ENCODE data around the gene HOXD13. TPM values are rescaled to one million over a fixed set of nuclear protein-coding genes. Genes with fewer than 3 reads are reported as not detected.
A peak's percentile ranks its signal among the peaks of the same experiment; 100 is the strongest.

HOXD13 gene
- total RNA-seq, 4 donors from 2014 or later = 0.19 TPM; not detected in 3

GRCh38 chr2:176122052-176122682, 29.6 kb downstream of the HOXD13 start:
- Histone ChIP-seq H3K4me3 (peak overlapping the region; percentile 62), H3K4me1 (peaks cover 34% of the 10 kb centered on the region), H3K27me3 (peaks cover 97% of the 10 kb centered on the region), H3K27ac (peak overlapping the region; percentile 72), H3K36me3 (no peaks in the 10 kb centered on the region), H3K9me3 (no peaks in the 10 kb centered on the region)
- DNase-seq (ENCODE audit: low spot score in 2 of 2) = no peak
- 5% methylated on average over 28 of the region's 47 CpGs for WGBS
- TF ChIP-seq EP300 (IDR thresholded peaks at IDR 0.05) = no peak
- TF ChIP-seq POLR2A (IDR thresholded peaks at IDR 0.05) = no peak
- TF ChIP-seq CTCF (IDR thresholded peaks at IDR 0.05) = no peak
- TF ChIP-seq POLR2AphosphoS5 (IDR thresholded peaks at IDR 0.05) = no peak

GRCh38 chr2:176122683-176123410, 30.3 kb downstream of the HOXD13 start, which contains the start of gene HOXD9:
Gene HOXD9 (plus strand): TSS chr2:176122719. CDS start chr2:176122769, 50 bp downstream.
- Histone ChIP-seq H3K9me3 (no peaks in the 10 kb centered on the region), H3K4me1 (peaks cover 29% of the 10 kb centered on the region), H3K36me3 (no peaks in the 10 kb centered on the region), H3K27me3 (peaks cover 97% of the 10 kb centered on the region), H3K27ac (peak within 1 kb of the TSS; percentile 72), H3K4me3 (peak within 1 kb of the TSS; percentile 62)
- peak in 1 of 2 donors; percentile 91 for DNase-seq (ENCODE audit: low spot score in 2 of 2)
- TF ChIP-seq EP300 (IDR thresholded peaks at IDR 0.05) = no peak
- no peak for TF ChIP-seq POLR2AphosphoS5 (IDR thresholded peaks at IDR 0.05)
- no peak for TF ChIP-seq CTCF (IDR thresholded peaks at IDR 0.05)
- WGBS = 3% methylated on average over 24 of the region's 84 CpGs

GRCh38 chr2:176123411-176124109, 31.0 kb downstream of the HOXD13 start:
- whole genome bisulfite sequencing = 23% methylated on average over 27 of the region's 40 CpGs
- H3K9me3 ChIP-seq = no peaks in the 10 kb centered on the region
- no peak for DNase-seq (ENCODE audit: low spot score in 2 of 2)
- no peaks in the 10 kb centered on the region for H3K36me3 ChIP-seq
- H3K4me1 ChIP-seq = peaks cover 34% of the 10 kb centered on the region
- peak overlapping the region; percentile 62 for H3K4me3 ChIP-seq
- H3K27ac ChIP-seq = no peak overlapping the region
- H3K27me3 ChIP-seq = peaks cover 97% of the 10 kb centered on the region
- TF ChIP-seq EP300 (IDR thresholded peaks at IDR 0.05) (no peak), POLR2A (IDR thresholded peaks at IDR 0.05) (no peak), POLR2AphosphoS5 (IDR thresholded peaks at IDR 0.05) (no peak), CTCF (IDR thresholded peaks at IDR 0.05) (no peak)

- no peak for DNase-seq (ENCODE audit: low spot score in 2 of 2)
- Histone ChIP-seq H3K27ac (no peak overlapping the region), H3K9me3 (no peaks in the 10 kb centered on the region), H3K27me3 (peaks cover 97% of the 10 kb centered on the region), H3K36me3 (no peaks in the 10 kb centered on the region), H3K4me3 (peak overlapping the region; percentile 62), H3K4me1 (peaks cover 42% of the 10 kb centered on the region)
- 29% methylated on average over 12 of the region's 34 CpGs for WGBS
- TF ChIP-seq POLR2A (IDR thresholded peaks at IDR 0.05) = no peak
- no peak for TF ChIP-seq CTCF (IDR thresholded peaks at IDR 0.05)
- TF ChIP-seq POLR2AphosphoS5 (IDR thresholded peaks at IDR 0.05) = no peak
- no peak for TF ChIP-seq EP300 (IDR thresholded peaks at IDR 0.05)
Observed at GRCh38 chr2:176124110-176124946, 31.8 kb downstream of the HOXD13 start.
